HepG2 (cell line): ENCODE results near the gene BRIP1. TPM values are rescaled to one million over a fixed set of nuclear protein-coding genes. Genes with fewer than 3 reads are reported as not detected.

ENCODE experiments used
- ATF1 ChIP-seq: IDR thresholded peaks from 2 replicates; pipeline ENCODE4 v1.6.1; 2016; ENCODE audit warnings: mild to moderate bottlenecking, control low read depth
- FOXA1 ChIP-seq, 2 experiments: fragments of 450-650 bp in 1 of 2; sonication (generic) in 1 of 2; formaldehyde crosslinking in 1 of 2; IDR thresholded peaks; 2 replicates each; pipeline versions ENCODE4 v1.4.0 to v1.6.1; 2016 to 2020; ENCODE audit warnings: missing genetic modification reagents in 1 of 2
- GRHL1 ChIP-seq: sonication (generic); formaldehyde crosslinking; conservative IDR thresholded peaks from 2 replicates; pipeline ENCODE4 v1.8.0; 2022; ENCODE audit warnings: missing genetic modification reagents
- HES4 ChIP-seq: sonication (generic); formaldehyde crosslinking; IDR thresholded peaks from 2 replicates; pipeline ENCODE4 v1.9.0; 2021; ENCODE audit warnings: mild to moderate bottlenecking, missing genetic modification reagents, borderline replicate concordance
- KLF16 ChIP-seq, 2 experiments: sonication (generic) in 1 of 2; formaldehyde crosslinking in 1 of 2; IDR thresholded peaks; 2 replicates each; pipeline versions ENCODE4 v1.6.1 to v1.8.0; 2016 to 2023; ENCODE audit warnings: missing genetic modification reagents in 2 of 2, missing compliant biosample characterization in 1 of 2
- MED1 ChIP-seq: sonication (generic); formaldehyde crosslinking; IDR thresholded peaks from 2 replicates; pipeline ENCODE4 v1.4.0; 2020; ENCODE audit warnings: missing genetic modification reagents
- PHF21A ChIP-seq: sonication (generic); formaldehyde crosslinking; IDR thresholded peaks from 2 replicates; pipeline ENCODE4 v1.5.0; 2020; ENCODE audit warnings: mild to moderate bottlenecking, missing genetic modification reagents
- TERF1 ChIP-seq: sonication (generic); formaldehyde crosslinking; IDR thresholded peaks from 2 replicates; pipeline ENCODE4 v1.8.0; 2022; ENCODE audit warnings: mild to moderate bottlenecking, missing genetic modification reagents, moderate library complexity
- YY1 ChIP-seq: IDR thresholded peaks from 2 replicates; pipeline ENCODE4 v1.6.1; 2011; ENCODE audit warnings: low read length, low read depth, moderate library complexity, mild to moderate bottlenecking; ENCODE audit not compliant: insufficient read depth, insufficient replicate concordance
- ZBTB40 ChIP-seq, 2 experiments: fragments of 450-650 bp in 1 of 2; sonication (generic) in 1 of 2; formaldehyde crosslinking in 1 of 2; IDR thresholded peaks; 2 replicates each; pipeline versions ENCODE4 v1.6.1 to v1.8.0; 2016 to 2022; ENCODE audit warnings: antibody characterized with exemption in 1 of 2, mild to moderate bottlenecking in 1 of 2, missing genetic modification reagents in 1 of 2
- ZFP82 ChIP-seq: sonication (generic); formaldehyde crosslinking; IDR thresholded peaks from 2 replicates; pipeline ENCODE4 v1.5.1; 2020; ENCODE audit warnings: mild to moderate bottlenecking, missing genetic modification reagents, borderline replicate concordance
- ZNF224 ChIP-seq: sonication (generic); formaldehyde crosslinking; IDR thresholded peaks from 2 replicates; pipeline ENCODE4 v1.5.0; 2020; ENCODE audit warnings: mild to moderate bottlenecking, missing genetic modification reagents
- ZNF350 ChIP-seq: sonication (generic); formaldehyde crosslinking; IDR thresholded peaks from 2 replicates; pipeline ENCODE4 v1.4.0; 2020; ENCODE audit warnings: mild to moderate bottlenecking, low read depth, missing genetic modification reagents, borderline replicate concordance
- ZNF720 ChIP-seq: sonication (generic); formaldehyde crosslinking; IDR thresholded peaks from 2 replicates; pipeline ENCODE4 v1.4.0; 2020; ENCODE audit warnings: missing genetic modification reagents
- ZNF768 ChIP-seq: sonication (generic); formaldehyde crosslinking; IDR thresholded peaks from 2 replicates; pipeline ENCODE4 v1.4.0; 2020; ENCODE audit warnings: missing genetic modification reagents
- polyA plus RNA-seq, 8 experiments: library from polyadenylated mRNA; depleted of rRNA in 3 of 8; stranded (reverse) in 7 of 8; unstranded in 1 of 8; fragments of >200 nt; fragmentation: Illumina TruSeq in 4 of 8; extraction: Trizol in 4 of 8; gene quantifications; 2 replicates each; pipeline versions ENCODE4 v1.2.1 to v1.2.3, GENCODE V29; 2011 to 2016; ENCODE audit warnings: low read depth in 4 of 8, missing spikeins in 1 of 8, mixed read lengths in 1 of 8; ENCODE audit not compliant: insufficient read depth in 1 of 8
- total RNA-seq, 5 experiments: library from RNA; depleted of rRNA; stranded (reverse); fragments of >200 nt; fragmentation: Illumina TruSeq; extraction: Trizol; gene quantifications; 2 replicates each; pipeline ENCODE4 v1.2.3, GENCODE V29; 2016; ENCODE audit warnings: low read depth in 1 of 5

The BRIP1 gene
- total and polyA plus RNA-seq, 2 of the 13 experiments (the other 11 are each of a cell fraction or from before 2014, with no cell fraction given): 3.8 to 27.7 TPM

- TF ChIP-seq ZNF350: peak; percentile 79; the same call in 1 of the 2 replicates
- no peak for TF ChIP-seq ZFP82 (CRISPR knock-in tag)
- no peak for TF ChIP-seq MED1 (CRISPR knock-in tag)
- TF ChIP-seq YY1: peak; percentile 35
- no peak; a peak in 1 of 4 replicates for TF ChIP-seq KLF16 (CRISPR knock-in tag; IDR thresholded peaks at IDR 0.05)
- TF ChIP-seq PHF21A (CRISPR knock-in tag): peak; percentile 88
- TF ChIP-seq HES4 (CRISPR knock-in tag): no peak
- peak; percentile 59; the same call in 1 of the 2 replicates for TF ChIP-seq ATF1
- no peak for TF ChIP-seq ZNF224
- no peak for TF ChIP-seq ZBTB40 (IDR thresholded peaks at IDR 0.05)
- no peak; the same call in 1 of the 2 replicates for TF ChIP-seq ZBTB40 (CRISPR knock-in tag; IDR thresholded peaks at IDR 0.05)
- TF ChIP-seq GRHL1 (CRISPR knock-in tag): no peak
- TF ChIP-seq FOXA1 (IDR thresholded peaks at IDR 0.05): no peak
- no peak for TF ChIP-seq FOXA1 (CRISPR knock-in tag; IDR thresholded peaks at IDR 0.05)
- TF ChIP-seq ZNF720 (CRISPR knock-in tag): no peak
- no peak for TF ChIP-seq TERF1
- TF ChIP-seq ZNF768 (CRISPR knock-in tag): no peak
These were observed at the start of gene BRIP1 (continued) for GRCh38 chr17:61862975-61863800.
